K562 (cell line): Measurements from ENCODE around the gene NLRP5. TPM values are rescaled to one million over a fixed set of nuclear protein-coding genes. Genes with fewer than 3 reads are reported as not detected.
A peak's percentile ranks its signal among the peaks of the same experiment; 100 is the strongest.

Experiments used
- ATAC-seq: fragments of 200-7000 bp; cut with Tn5 transposase; 3 replicates; pipeline ENCODE4 v1.9.1; 2020; ENCODE audit warnings: moderate library complexity
- BruUV-seq: library from RNA; stranded (reverse); fragments of 400-500 nt; replicated peaks from 2 replicates; lab custom pipeline; 2021; lab: Mats Ljungman, UMichigan
- CTCF ChIA-PET: fragments of 300-600 bp; formaldehyde crosslinking; extraction: SDS; loops from one replicate; lab custom pipeline; 2021; ENCODE audit warnings: low intra/inter-chr PET ratio; lab: Yijun Ruan, JAX
- POLR2A ChIA-PET: fragments of 300-600, 350-650 bp; sonication (Branson Sonifier 250); formaldehyde crosslinking; extraction: SDS; loops from one replicate; lab custom pipeline; 2021; ENCODE audit warnings: antibody characterized with exemption, inconsistent platforms; lab: Yijun Ruan, JAX
- DNase-seq, 4 experiments: peaks; one replicate each; pipeline versions ENCODE4 v3.0.0 to v3.0.0-alpha.2; 2011 to 2018; ENCODE audit warnings: low spot score in 3 of 4, mixed read lengths in 3 of 4; ENCODE audit errors: extremely low read depth in 1 of 4
- FAIRE-seq: peaks from 2 replicates; lab custom pipeline; 2011; peaks lifted over from hg19 to GRCh38; lab: Jason Lieb, UNC
- H2AFZ ChIP-seq: 2 replicates; pipeline ENCODE4 v1.6.0; 2011; ENCODE audit warnings: low read depth, low read length, control low read depth, inconsistent platforms
- H3K27ac ChIP-seq: fragments of 200-600 bp; 3 replicates; pipeline ENCODE4 v1.8.0; 2011; ENCODE audit warnings: low read depth, mild to moderate bottlenecking, control low read depth, inconsistent platforms, low read length, moderate library complexity, mixed read lengths; ENCODE audit errors: extremely low read depth
- H3K27me3 ChIP-seq, 2 experiments: fragments of 300-600 bp in 1 of 2; 2 replicates in 1 of 2; 3 replicates in 1 of 2; pipeline versions ENCODE4 v1.6.0 to v1.8.0; 2011; ENCODE audit warnings: inconsistent platforms in 2 of 2, low read length in 2 of 2, mild to moderate bottlenecking in 1 of 2, mixed read lengths in 1 of 2, moderate library complexity in 1 of 2; ENCODE audit not compliant: control insufficient read depth in 2 of 2, insufficient read depth in 2 of 2
- H3K36me3 ChIP-seq: fragments of 300-600 bp; 3 replicates; pipeline ENCODE4 v1.8.0; 2011; ENCODE audit warnings: mild to moderate bottlenecking, low read length, inconsistent platforms; ENCODE audit not compliant: control insufficient read depth, insufficient read depth
- H3K4me1 ChIP-seq, 2 experiments: fragments of 200-600 bp in 1 of 2; replicated peaks in 1 of 2; 2 replicates in 1 of 2; 3 replicates in 1 of 2; pipeline versions ENCODE4 v1.5.1 to v1.8.0; 2011; ENCODE audit warnings: inconsistent platforms in 2 of 2, low read length in 2 of 2, mild to moderate bottlenecking in 1 of 2, mixed read lengths in 1 of 2, moderate library complexity in 1 of 2; ENCODE audit not compliant: control insufficient read depth in 2 of 2, insufficient read depth in 2 of 2
- H3K4me2 ChIP-seq: 2 replicates; pipeline ENCODE4 v1.6.1; 2011; ENCODE audit warnings: low read length, control low read depth, inconsistent platforms, mixed read lengths; ENCODE audit not compliant: insufficient read depth
- H3K4me3 ChIP-seq: fragments of 200-600 bp; sonication (generic), shearing (Covaris generic); 2 replicates; pipeline ENCODE4 v1.5.1; 2016; ENCODE audit warnings: control low read depth, inconsistent platforms
- H3K79me2 ChIP-seq: fragments of 200-600 bp; 3 replicates; pipeline ENCODE4 v1.8.0; 2011; ENCODE audit warnings: low read length, inconsistent platforms; ENCODE audit not compliant: control insufficient read depth, insufficient read depth
- H3K9ac ChIP-seq, 2 experiments: 2 replicates each; pipeline versions ENCODE4 v1.6.0 to v1.6.1; 2011; ENCODE audit warnings: low read depth in 2 of 2, low read length in 2 of 2, control low read depth in 1 of 2, inconsistent platforms in 1 of 2, mild to moderate bottlenecking in 1 of 2, mixed read lengths in 1 of 2; ENCODE audit not compliant: insufficient read depth in 1 of 2
- H3K9me1 ChIP-seq: one replicate; pipeline ENCODE4 v1.6.0; 2011; ENCODE audit warnings: inconsistent platforms, mild to moderate bottlenecking, low read length, moderate library complexity; ENCODE audit not compliant: control insufficient read depth, insufficient read depth
- H3K9me3 ChIP-seq: replicated peaks from 2 replicates; pipeline ENCODE4 v1.5.1; 2011; ENCODE audit warnings: low read depth, low read length, inconsistent platforms; ENCODE audit not compliant: control insufficient read depth, insufficient read depth
- H4K20me1 ChIP-seq: replicated peaks from 2 replicates; pipeline ENCODE4 v1.6.1; 2011; ENCODE audit warnings: low read length, inconsistent platforms, mixed read lengths; ENCODE audit not compliant: control insufficient read depth, insufficient read depth
- HLTF ChIP-seq: fragments of 450-650 bp; IDR thresholded peaks from 2 replicates; pipeline ENCODE4 v1.6.1; 2016
- NONO ChIP-seq, 2 experiments: fragments of 200-400 bp in 1 of 2; fragments of 450-650 bp in 1 of 2; formaldehyde crosslinking in 1 of 2; IDR thresholded peaks; 2 replicates each; pipeline ENCODE4 v1.6.1; 2017; ENCODE audit warnings: low read depth in 2 of 2, mild to moderate bottlenecking in 2 of 2, moderate library complexity in 2 of 2, low read length in 1 of 2
- PRPF4 ChIP-seq: fragments of 200-400 bp; formaldehyde crosslinking; IDR thresholded peaks from one replicate; pipeline ENCODE4 v1.6.1; 2017; ENCODE audit warnings: low read length, low read depth, mild to moderate bottlenecking; ENCODE audit not compliant: insufficient read depth, poor library complexity, severe bottlenecking
- RBM25 ChIP-seq: fragments of 200-400 bp; formaldehyde crosslinking; IDR thresholded peaks from 2 replicates; pipeline ENCODE4 v1.6.1; 2018; ENCODE audit warnings: low read length, low read depth, moderate library complexity; ENCODE audit not compliant: severe bottlenecking
- RBM34 ChIP-seq: fragments of 200-400 bp; formaldehyde crosslinking; IDR thresholded peaks from 2 replicates; pipeline ENCODE4 v1.6.1; 2018; ENCODE audit warnings: low read length, borderline replicate concordance; ENCODE audit not compliant: insufficient read depth
- VEZF1 ChIP-seq: fragments of 200-800 bp; sonication (Bioruptor generic); IDR thresholded peaks from 2 replicates; pipeline ENCODE4 v1.6.1; 2017; ENCODE audit warnings: missing genetic modification characterization, missing compliant biosample characterization
- ZNF184 ChIP-seq: sonication (generic); formaldehyde crosslinking; IDR thresholded peaks from 2 replicates; pipeline ENCODE4 v1.5.0; 2020; ENCODE audit warnings: missing genetic modification reagents
- WGBS: fragments of 100-300 bp; shearing (Covaris generic); methylation state at CpG from one replicate; pipeline ENCODE4 v1.1.6; 2016; ENCODE audit warnings: low coverage, mixed read lengths; ENCODE audit not compliant: insufficient coverage; ENCODE audit errors: missing lambda C conversion rate; 5-methylcytosine and 5-hydroxymethylcytosine counted together
- in situ Hi-C: fragments of 300-500 bp; cut with MboI; formaldehyde crosslinking; loops from 4 replicates; pipeline ENCODE4 v1.15.0; 2018; ENCODE audit warnings: inconsistent platforms, mixed read lengths
- intact Hi-C: fragments of 100-400 bp; cut with micrococcal nuclease; formaldehyde crosslinking; loops from 2 replicates; pipeline ENCODE4 v1.14.2; 2022
- polyA plus RNA-seq, 8 experiments: library from polyadenylated mRNA; depleted of rRNA in 4 of 8; stranded (reverse) in 5 of 8; unstranded in 3 of 8; fragments of >200 nt; fragmentation: Nextera tagmentation in 2 of 8; fragmentation: Illumina TruSeq in 1 of 8; extraction: Ambion mirVana in 2 of 8; extraction: Trizol in 1 of 8; gene quantifications; 2 replicates each; pipeline versions ENCODE4 v1.2.1 to v1.2.3, GENCODE V29; 2011 to 2014; ENCODE audit warnings: inconsistent platforms in 1 of 8, missing spikeins in 1 of 8
- total RNA-seq, 7 experiments: library from RNA; depleted of rRNA in 6 of 7; stranded (reverse); fragments of >200 nt in 6 of 7; fragmentation: Illumina TruSeq in 2 of 7; extraction: Trizol in 2 of 7; gene quantifications; 2 replicates each; pipeline versions ENCODE4 v1.2.1 to v1.2.3, GENCODE V29; 2011 to 2021; ENCODE audit warnings: low replicate concordance in 1 of 7

NLRP5 gene
- total and polyA plus RNA-seq, 9 of the 15 experiments (the other 6 are each of a cell fraction or from before 2014, with no cell fraction given), result 0.04 to 0.07 TPM; not detected in 7

GRCh38 chr19:55973982-55974381 is 12.6 kb upstream of the NLRP5 start:
- no peak overlapping the region for H3K27ac ChIP-seq
- H3K9ac ChIP-seq, result no peak overlapping the region
- H3K9me1 ChIP-seq, result no peaks in the 10 kb centered on the region
- ChIA-PET CTCF (no interaction called here), POLR2A (no interaction called here)
- FAIRE-seq (no peak), DNase-seq (no peak), ATAC-seq (no peak)
- no peak overlapping the region for H2AFZ ChIP-seq
- H3K9me3 ChIP-seq, result no peaks in the 10 kb centered on the region
- no peaks in the 10 kb centered on the region for H3K36me3 ChIP-seq
- no peaks in the 10 kb centered on the region for H3K79me2 ChIP-seq
- H3K4me3 ChIP-seq, result no peak overlapping the region
- 0% methylated on average over 3 of the region's 3 CpGs for WGBS
- TF ChIP-seq ZNF184 (CRISPR knock-in tag) (no peak), RBM25 (peak; percentile 48), VEZF1 (CRISPR knock-in tag) (no peak), HLTF (peak; percentile 95)
- intact Hi-C loops, result no loop called here
- no peaks in the 10 kb centered on the region for H4K20me1 ChIP-seq
- H3K4me1 ChIP-seq, result no peaks in the 10 kb centered on the region
- no peaks in the 10 kb centered on the region for H3K27me3 ChIP-seq
- no TSS peak for BruUV-seq
- in situ Hi-C loops, result no loop called here
- no peak overlapping the region for H3K4me2 ChIP-seq

GRCh38 chr19:55980415-55980814 is 6.2 kb upstream of the NLRP5 start:
- no peak overlapping the region for H3K27ac ChIP-seq
- no peaks in the 10 kb centered on the region for H3K36me3 ChIP-seq
- H4K20me1 ChIP-seq, result no peaks in the 10 kb centered on the region
- BruUV-seq, result no TSS peak
- no peak for DNase-seq
- intact Hi-C loops (no loop called here), in situ Hi-C loops (no loop called here)
- ATAC-seq, result no peak
- ChIA-PET CTCF (no interaction called here), POLR2A (no interaction called here)
- no peak overlapping the region for H2AFZ ChIP-seq
- H3K4me3 ChIP-seq, result no peak overlapping the region
- H3K27me3 ChIP-seq, result no peaks in the 10 kb centered on the region
- H3K4me2 ChIP-seq, result no peak overlapping the region
- H3K9me1 ChIP-seq, result no peaks in the 10 kb centered on the region
- no peak for FAIRE-seq
- H3K79me2 ChIP-seq, result no peaks in the 10 kb centered on the region
- no peak overlapping the region for H3K9ac ChIP-seq
- no peaks in the 10 kb centered on the region for H3K4me1 ChIP-seq
- TF ChIP-seq RBM34 (no peak), NONO (IDR thresholded peaks at IDR 0.05; ENCODE audit: low read depth in 2 of 2, low read length in 1 of 2) (no peak), PRPF4 (no peak)
- under 1% methylated on average over 9 of the region's 9 CpGs for WGBS
- H3K9me3 ChIP-seq, result no peaks in the 10 kb centered on the region
